ENCODE results near the gene ASCL4. TPM values are rescaled to one million over a fixed set of nuclear protein-coding genes. Genes with fewer than 3 reads are reported as not detected.

The ASCL4 gene
- total and polyA plus RNA-seq, 2 of the 13 experiments (the other 11 are each of a cell fraction or from before 2014, with no cell fraction given) = not detected

DNA sequence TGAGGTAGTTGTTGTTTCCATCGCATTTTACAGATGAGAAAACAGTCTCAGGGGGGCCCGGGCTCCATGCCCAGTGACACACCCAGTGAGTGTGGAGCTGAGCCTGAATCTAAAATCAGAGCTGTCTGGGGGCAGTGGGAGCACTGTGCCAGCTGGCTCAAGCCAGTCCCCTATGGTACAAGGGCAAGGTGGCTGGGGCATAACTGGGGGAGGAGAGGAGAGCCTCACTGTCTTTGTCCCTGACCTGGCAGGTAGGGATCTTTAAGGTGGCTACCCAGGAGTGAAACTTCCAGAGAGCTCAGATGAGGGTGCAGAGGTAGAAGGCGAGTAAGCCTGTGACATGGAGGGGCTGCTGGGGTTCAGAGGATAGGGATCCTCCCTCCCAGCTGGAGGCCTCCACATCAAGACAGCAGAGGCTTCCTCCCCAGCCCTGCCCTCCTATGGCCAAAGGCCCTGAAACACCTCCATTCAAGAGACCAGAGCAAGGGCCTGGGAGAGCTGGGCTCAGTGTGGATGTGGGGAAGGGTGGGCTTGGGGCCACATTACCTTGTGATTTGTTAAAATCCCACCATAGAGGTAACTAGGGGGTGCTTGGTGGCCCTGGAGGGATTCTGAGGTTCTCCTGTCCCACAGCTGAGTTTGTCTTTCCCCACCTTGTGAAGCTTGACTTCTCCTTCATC is 33.1 kb downstream of the ASCL4 start:
- BruUV-seq (replicated peaks) = no TSS peak

More for the DNA sequence above, 33.1 kb downstream of the ASCL4 start:
- CTCF ChIA-PET (ENCODE audit: low intra/inter-chr PET ratio, low total read pairs) = no interaction called here
- DNase-seq (ENCODE audit: low spot score) (no peak), FAIRE-seq (no peak), ATAC-seq (no peak)
- 23% methylated on average over 3 of the region's 3 CpGs for WGBS (ENCODE audit: low lambda C conversion rate)
- Histone ChIP-seq H3K9ac (ENCODE audit: insufficient read depth, low read depth, low read length) (no peak overlapping the region), H3K4me1 (ENCODE audit: insufficient read depth, low read length) (no peaks in the 10 kb centered on the region), H3K4me3 (replicated peaks in 1 of 3; ENCODE audit: insufficient read depth in 1 of 3, low read depth in 2 of 3, low read length in 3 of 3) (no peak overlapping the region), H3K27ac (ENCODE audit: extremely low read length, insufficient read depth, low read length) (no peak overlapping the region), H3K27me3 (ENCODE audit: control insufficient read depth in 1 of 2, insufficient read depth in 2 of 2, low read length in 2 of 2) (no peaks in the 10 kb centered on the region; a peak in 1 of 5 replicates), H3K79me2 (ENCODE audit: insufficient read depth, low read length) (no peaks in the 10 kb centered on the region), H2AFZ (ENCODE audit: low read length) (no peak overlapping the region), H3K36me3 (replicated peaks in 1 of 2; ENCODE audit: control insufficient read depth in 1 of 2, insufficient read depth in 2 of 2, low read length in 2 of 2) (no peaks in the 10 kb centered on the region), H3K9me3 (ENCODE audit: low read length) (no peaks in the 10 kb centered on the region), H3K4me2 (ENCODE audit: low read depth, low read length) (no peak overlapping the region), H4K20me1 (ENCODE audit: insufficient read depth, low read length) (no peaks in the 10 kb centered on the region)
- no peak for TF ChIP-seq ZFP62 (CRISPR knock-in tag; IDR thresholded peaks at IDR 0.05)
- no peak for TF ChIP-seq KLF16 (CRISPR knock-in tag; IDR thresholded peaks at IDR 0.05)
- TF ChIP-seq, protein P1, sequence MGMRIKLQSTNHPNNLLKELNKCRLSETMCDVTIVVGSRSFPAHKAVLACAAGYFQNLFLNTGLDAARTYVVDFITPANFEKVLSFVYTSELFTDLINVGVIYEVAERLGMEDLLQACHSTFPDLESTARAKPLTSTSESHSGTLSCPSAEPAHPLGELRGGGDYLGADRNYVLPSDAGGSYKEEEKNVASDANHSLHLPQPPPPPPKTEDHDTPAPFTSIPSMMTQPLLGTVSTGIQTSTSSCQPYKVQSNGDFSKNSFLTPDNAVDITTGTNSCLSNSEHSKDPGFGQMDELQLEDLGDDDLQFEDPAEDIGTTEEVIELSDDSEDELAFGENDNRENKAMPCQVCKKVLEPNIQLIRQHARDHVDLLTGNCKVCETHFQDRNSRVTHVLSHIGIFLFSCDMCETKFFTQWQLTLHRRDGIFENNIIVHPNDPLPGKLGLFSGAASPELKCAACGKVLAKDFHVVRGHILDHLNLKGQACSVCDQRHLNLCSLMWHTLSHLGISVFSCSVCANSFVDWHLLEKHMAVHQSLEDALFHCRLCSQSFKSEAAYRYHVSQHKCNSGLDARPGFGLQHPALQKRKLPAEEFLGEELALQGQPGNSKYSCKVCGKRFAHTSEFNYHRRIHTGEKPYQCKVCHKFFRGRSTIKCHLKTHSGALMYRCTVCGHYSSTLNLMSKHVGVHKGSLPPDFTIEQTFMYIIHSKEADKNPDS (CRISPR knock-in tag; IDR thresholded peaks at IDR 0.05) = no peak
- TF ChIP-seq NPAS2 (CRISPR knock-in tag; IDR thresholded peaks at IDR 0.05; ENCODE audit: borderline replicate concordance) = no peak
- no peak for TF ChIP-seq TOPORS (CRISPR knock-in tag; IDR thresholded peaks at IDR 0.05)
- no peak for TF ChIP-seq ZNF790 (CRISPR knock-in tag; IDR thresholded peaks at IDR 0.05; ENCODE audit: borderline replicate concordance)
- TF ChIP-seq UBTF (CRISPR knock-in tag; IDR thresholded peaks at IDR 0.05) = no peak
- TF ChIP-seq ZNF782 (CRISPR knock-in tag; IDR thresholded peaks at IDR 0.05; ENCODE audit: borderline replicate concordance) = no peak
- TF ChIP-seq ZMYM2 (CRISPR knock-in tag; IDR thresholded peaks at IDR 0.05) = no peak
- TF ChIP-seq ZSCAN9 (CRISPR knock-in tag; IDR thresholded peaks at IDR 0.05; ENCODE audit: borderline replicate concordance) = no peak
- no peak for TF ChIP-seq FOXM1 (CRISPR knock-in tag; IDR thresholded peaks at IDR 0.05)
- TF ChIP-seq ZNF792 (CRISPR knock-in tag; IDR thresholded peaks at IDR 0.05) = no peak
- no peak for TF ChIP-seq DNMT3B (CRISPR knock-in tag; conservative IDR thresholded peaks at IDR 0.05)
- TF ChIP-seq, protein P2, sequence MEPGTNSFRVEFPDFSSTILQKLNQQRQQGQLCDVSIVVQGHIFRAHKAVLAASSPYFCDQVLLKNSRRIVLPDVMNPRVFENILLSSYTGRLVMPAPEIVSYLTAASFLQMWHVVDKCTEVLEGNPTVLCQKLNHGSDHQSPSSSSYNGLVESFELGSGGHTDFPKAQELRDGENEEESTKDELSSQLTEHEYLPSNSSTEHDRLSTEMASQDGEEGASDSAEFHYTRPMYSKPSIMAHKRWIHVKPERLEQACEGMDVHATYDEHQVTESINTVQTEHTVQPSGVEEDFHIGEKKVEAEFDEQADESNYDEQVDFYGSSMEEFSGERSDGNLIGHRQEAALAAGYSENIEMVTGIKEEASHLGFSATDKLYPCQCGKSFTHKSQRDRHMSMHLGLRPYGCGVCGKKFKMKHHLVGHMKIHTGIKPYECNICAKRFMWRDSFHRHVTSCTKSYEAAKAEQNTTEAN (CRISPR knock-in tag; conservative IDR thresholded peaks at IDR 0.05) = no peak
- no peak for TF ChIP-seq ATF7 (IDR thresholded peaks at IDR 0.05)
- TF ChIP-seq ATF7 (CRISPR knock-in tag; IDR thresholded peaks at IDR 0.05) = no peak
- no peak for TF ChIP-seq ARID3A (IDR thresholded peaks at IDR 0.05; ENCODE audit: low read depth, low read length)
- TF ChIP-seq KMT2A (CRISPR knock-in tag; IDR thresholded peaks at IDR 0.05) = no peak
- POLR2A ChIA-PET = no interaction called here
- in situ Hi-C loops (cut with HindIII; ENCODE audit: extremely low pct_ligation_motif_present, low pct_unique_long_range_greater_than_20kb) (no loop called here), intact Hi-C loops (cut with micrococcal nuclease; ENCODE audit: unreplicated experiment) (no loop called here)
